MM.1S (cell line): ENCODE data around the gene DNAJC24.

ENCODE experiments used
- CTCF ChIP-seq: fragments of 300-600 bp; sonication (generic); IDR thresholded peaks from 2 replicates; pipeline ENCODE4 v1.5.1; 2016; ENCODE audit warnings: antibody characterized with exemption, low read length, mixed read lengths
- EZH2 ChIP-seq: fragments of 300-600 bp; sonication (generic); optimal IDR thresholded peaks from 2 replicates; pipeline ENCODE3; 2017; ENCODE audit warnings: low read depth, mild to moderate bottlenecking, antibody characterized with exemption, low read length, mixed read lengths
- EZH2phosphoT487 ChIP-seq: fragments of 300-600 bp; sonication (generic); IDR thresholded peaks from 2 replicates; pipeline ENCODE4 v1.6.1; 2018; ENCODE audit warnings: antibody characterized with exemption, low read length

- TF ChIP-seq CTCF (no peak), EZH2phosphoT487 (no peak), EZH2 (no peak)
These were observed 111.3 kb downstream of the DNAJC24 start for GRCh38 chr11:31480930-31481329.
